Subcutaneous abdominal adipose tissue (tissue), 5 donors: Measurements from ENCODE around the gene LAMB4.

Experiments used
- H3K27ac ChIP-seq: one replicate; pipeline ENCODE4 v1.7.0; 2013; ENCODE audit warnings: low read depth, mild to moderate bottlenecking, inconsistent platforms, low read length, moderate library complexity
- H3K27me3 ChIP-seq, 5 donors: one replicate each; pipeline ENCODE4 v1.7.0; 2013; ENCODE audit warnings: low read length in 5 of 5, inconsistent platforms in 1 of 5; ENCODE audit not compliant: control insufficient read depth in 5 of 5, insufficient read depth in 4 of 5
- H3K36me3 ChIP-seq, 5 donors: one replicate each; pipeline ENCODE4 v1.7.0; 2013; ENCODE audit warnings: low read length in 5 of 5; ENCODE audit not compliant: control insufficient read depth in 5 of 5, insufficient read depth in 5 of 5
- H3K4me1 ChIP-seq, 5 donors: one replicate each; pipeline ENCODE4 v1.7.0; 2013; ENCODE audit warnings: low read length in 5 of 5, mild to moderate bottlenecking in 3 of 5, moderate library complexity in 1 of 5; ENCODE audit not compliant: control insufficient read depth in 5 of 5, insufficient read depth in 5 of 5
- H3K4me3 ChIP-seq, 5 donors: one replicate each; pipeline ENCODE4 v1.7.0; 2013; ENCODE audit warnings: low read length in 5 of 5, low read depth in 1 of 5
- H3K9ac ChIP-seq, 5 donors: one replicate each; pipeline ENCODE4 v1.7.0; 2013; ENCODE audit warnings: low read length in 5 of 5, mild to moderate bottlenecking in 4 of 5, moderate library complexity in 3 of 5
- H3K9me3 ChIP-seq, 5 donors: one replicate each; pipeline ENCODE4 v1.7.0; 2013; ENCODE audit warnings: low read length in 5 of 5; ENCODE audit not compliant: control insufficient read depth in 5 of 5
- donor health status: healthy.
- donor health status: healthy.
- donor health status: healthy.
- donor health status: healthy.
- donor health status: healthy.

LAMB4 gene

DNA sequence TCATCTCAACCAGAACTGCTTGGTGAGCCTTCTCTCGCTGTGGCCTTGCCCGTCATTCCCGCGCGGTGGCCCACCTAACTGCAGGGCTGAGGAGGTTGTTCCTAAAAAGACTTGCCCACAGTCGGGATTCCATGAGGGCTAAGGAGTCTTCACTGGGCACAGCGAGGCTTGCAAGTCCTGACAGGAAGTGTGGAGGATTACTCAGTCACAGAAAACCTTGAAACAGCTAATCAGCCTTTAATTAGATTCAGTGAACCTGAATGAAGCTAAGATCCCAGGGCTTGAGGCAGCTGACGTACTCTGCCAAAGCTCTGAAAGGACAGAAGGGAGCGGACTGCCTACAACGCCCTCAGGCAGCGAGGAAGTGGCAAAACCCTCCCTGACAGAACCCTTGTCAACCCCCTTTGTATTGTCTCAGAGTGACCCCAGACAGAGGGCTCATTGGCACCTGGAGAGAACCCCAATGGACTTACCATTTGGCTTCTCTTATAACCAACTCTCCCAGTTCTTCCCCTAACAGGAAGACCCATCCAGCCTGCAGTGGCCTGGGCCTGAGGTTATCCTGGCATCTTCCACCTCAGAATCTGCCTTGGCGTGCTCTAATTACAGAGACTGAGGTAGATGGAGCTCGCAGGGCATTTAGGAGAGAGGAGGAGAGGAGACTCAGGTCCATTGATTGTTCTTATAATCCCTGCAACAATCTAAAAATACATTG is 2.5 kb upstream of the LAMB4 start:
- no peaks in the 10 kb centered on the region for H3K36me3 ChIP-seq
- H3K27me3 ChIP-seq: no peaks in the 10 kb centered on the region
- peaks cover 0 to 5% (median 0%) of the 10 kb centered on the region in 5 donors for H3K4me1 ChIP-seq
- H3K27ac ChIP-seq: no peak overlapping the region
- no peaks in the 10 kb centered on the region for H3K9me3 ChIP-seq
- no peak overlapping the region for H3K4me3 ChIP-seq
- H3K9ac ChIP-seq: no peak overlapping the region

DNA sequence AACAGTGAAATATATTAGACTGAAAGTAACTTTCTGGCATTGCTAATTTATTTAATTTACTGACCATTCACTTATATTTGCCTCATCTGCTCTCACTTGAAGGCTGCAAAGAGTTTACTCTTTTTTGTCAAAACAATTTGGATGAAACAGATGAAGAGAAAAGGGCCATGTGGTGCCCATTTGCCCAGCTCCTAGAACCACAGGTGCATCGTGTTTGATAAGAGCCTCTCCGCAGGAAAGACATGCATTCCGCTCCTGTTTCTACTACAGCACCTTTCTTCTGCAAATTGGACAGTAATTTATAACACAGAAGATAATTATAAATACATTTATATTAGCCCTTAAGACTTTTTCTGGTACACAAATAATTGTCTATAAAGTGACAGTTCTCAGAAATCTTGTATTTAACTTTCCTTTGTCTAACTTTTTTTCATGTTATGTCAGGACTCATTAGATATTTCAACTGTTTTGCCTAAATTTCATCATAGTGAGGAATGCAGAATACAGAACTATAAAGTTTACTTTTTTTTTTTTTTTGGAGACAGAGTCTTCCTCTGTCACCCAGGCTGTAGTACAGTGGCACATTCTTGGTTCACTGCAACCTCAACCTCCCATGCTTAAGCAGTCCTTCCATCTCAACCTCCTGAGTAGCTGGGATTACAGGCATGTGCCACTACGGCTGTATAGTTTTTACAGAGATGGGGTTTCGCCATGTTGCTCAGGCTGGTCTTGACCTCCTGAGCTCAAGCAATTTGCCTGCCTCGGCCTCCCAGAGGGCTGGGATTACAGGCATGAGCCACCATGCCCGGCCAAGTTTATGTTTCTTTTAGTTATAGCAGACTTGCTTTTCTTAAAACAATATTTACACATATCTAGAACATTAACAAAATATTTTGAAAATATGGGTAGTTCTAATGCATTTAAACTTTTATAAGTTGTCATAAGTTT is 869 bp downstream of the LAMB4 start:
- no peak overlapping the region for H3K27ac ChIP-seq
- no peaks in the 10 kb centered on the region for H3K36me3 ChIP-seq
- H3K9me3 ChIP-seq: no peaks in the 10 kb centered on the region
- no peak overlapping the region for H3K4me3 ChIP-seq
- no peak overlapping the region for H3K9ac ChIP-seq
- H3K27me3 ChIP-seq: no peaks in the 10 kb centered on the region
- H3K4me1 ChIP-seq: peaks cover 0 to 12% (median 0%) of the 10 kb centered on the region in 5 donors

DNA sequence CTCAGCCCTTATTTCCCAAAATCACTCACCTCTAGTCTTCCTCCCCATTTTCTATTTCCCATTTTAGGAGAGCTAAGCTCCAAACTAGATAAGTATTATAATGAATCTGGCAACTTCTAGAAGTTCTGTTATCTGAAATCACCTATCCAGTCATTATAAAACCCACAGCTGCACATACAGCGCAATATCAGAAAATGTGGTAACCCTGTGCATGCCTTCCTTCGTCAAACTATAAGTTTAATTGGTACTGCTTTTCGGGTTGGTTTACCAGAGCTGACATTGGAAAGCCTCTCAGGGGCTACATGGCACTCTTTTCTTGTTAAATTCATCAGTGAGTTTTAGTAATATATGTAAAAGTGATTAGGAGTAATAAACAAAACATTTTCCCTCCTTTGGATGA is 1.6 kb downstream of the LAMB4 start:
- Histone ChIP-seq H3K9ac (no peak overlapping the region), H3K27me3 (no peaks in the 10 kb centered on the region), H3K4me3 (no peak overlapping the region), H3K36me3 (no peaks in the 10 kb centered on the region), H3K4me1 (peaks cover 0 to 12% (median 0%) of the 10 kb centered on the region in 5 donors), H3K27ac (no peak overlapping the region), H3K9me3 (no peaks in the 10 kb centered on the region)

DNA sequence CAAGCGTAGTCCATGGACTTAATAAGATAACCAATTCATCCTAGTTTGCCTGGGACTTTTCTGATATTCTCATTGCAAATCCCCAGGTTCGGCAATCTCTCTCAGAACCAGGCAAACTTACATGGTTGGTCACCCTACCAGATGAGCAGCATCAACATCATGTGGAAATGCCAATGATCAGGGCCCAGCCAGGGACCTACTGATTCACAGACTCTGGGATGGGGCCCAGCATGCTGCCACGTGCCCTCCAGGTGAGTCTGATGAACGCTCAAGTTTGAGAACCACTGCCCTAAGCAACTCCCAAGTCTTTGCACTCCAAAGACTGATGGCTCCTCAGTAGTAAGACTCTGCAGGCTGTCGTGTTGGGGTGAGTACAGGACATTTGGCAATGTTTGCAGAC is 2.7 kb downstream of the LAMB4 start:
- Histone ChIP-seq H3K4me3 (no peak overlapping the region), H3K9ac (no peak overlapping the region), H3K4me1 (peaks cover 0 to 12% (median 0%) of the 10 kb centered on the region in 5 donors), H3K27ac (no peak overlapping the region), H3K9me3 (no peaks in the 10 kb centered on the region), H3K27me3 (no peaks in the 10 kb centered on the region), H3K36me3 (no peaks in the 10 kb centered on the region)

DNA sequence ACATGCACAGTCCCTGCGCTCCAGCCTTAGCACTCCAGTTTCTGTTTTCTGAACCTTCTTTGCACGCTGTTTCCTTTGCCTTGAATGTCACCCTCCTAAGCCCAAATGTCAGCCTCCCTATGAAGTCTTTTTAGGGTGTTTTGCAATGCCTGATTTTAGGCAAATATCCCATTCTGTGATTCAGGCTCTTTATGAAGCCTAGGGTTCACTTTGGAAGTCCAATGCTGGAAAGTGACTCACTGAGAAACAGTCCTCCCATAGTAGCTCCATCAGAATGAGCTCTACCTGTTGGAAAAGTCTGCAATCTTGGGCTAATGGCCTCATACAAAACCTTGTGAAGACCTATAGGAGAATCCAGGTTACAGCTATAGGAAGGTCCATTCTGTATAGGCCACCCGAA is 5.3 kb downstream of the LAMB4 start:
- H3K27ac ChIP-seq: no peak overlapping the region
- no peak overlapping the region for H3K9ac ChIP-seq

DNA sequence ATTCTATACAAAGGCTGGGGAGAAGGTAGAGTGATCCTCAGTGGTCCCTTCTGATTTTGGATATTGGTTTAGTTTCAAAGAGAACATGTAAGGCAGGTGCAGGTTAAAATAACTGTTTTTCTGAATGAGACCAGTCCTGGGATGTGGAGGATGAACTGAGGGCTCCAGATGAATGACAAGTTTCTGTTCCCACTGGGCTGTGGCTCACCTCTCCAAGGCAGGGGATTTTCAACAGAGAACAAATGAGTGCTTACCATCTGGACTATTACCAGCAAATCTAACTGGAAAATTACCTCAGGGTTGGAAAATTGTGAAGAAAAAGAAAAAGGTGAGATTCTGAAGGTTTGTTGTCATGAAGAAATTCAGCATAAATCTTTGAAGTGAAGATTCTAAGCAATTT is 8.0 kb downstream of the LAMB4 start:
- no peaks in the 10 kb centered on the region for H3K9me3 ChIP-seq
- no peak overlapping the region for H3K4me3 ChIP-seq
- H3K4me1 ChIP-seq: peaks cover 0 to 7% (median 0%) of the 10 kb centered on the region in 5 donors
- no peaks in the 10 kb centered on the region for H3K36me3 ChIP-seq
- H3K9ac ChIP-seq: no peak overlapping the region
- H3K27me3 ChIP-seq: no peaks in the 10 kb centered on the region
- H3K27ac ChIP-seq: no peak overlapping the region

More for the DNA sequence above, 5.3 kb downstream of the LAMB4 start:
- peaks cover 0 to 12% (median 3%) of the 10 kb centered on the region in 5 donors for H3K4me1 ChIP-seq
- no peaks in the 10 kb centered on the region for H3K36me3 ChIP-seq
- no peaks in the 10 kb centered on the region for H3K9me3 ChIP-seq
- no peaks in the 10 kb centered on the region for H3K27me3 ChIP-seq
- no peak overlapping the region for H3K4me3 ChIP-seq

DNA sequence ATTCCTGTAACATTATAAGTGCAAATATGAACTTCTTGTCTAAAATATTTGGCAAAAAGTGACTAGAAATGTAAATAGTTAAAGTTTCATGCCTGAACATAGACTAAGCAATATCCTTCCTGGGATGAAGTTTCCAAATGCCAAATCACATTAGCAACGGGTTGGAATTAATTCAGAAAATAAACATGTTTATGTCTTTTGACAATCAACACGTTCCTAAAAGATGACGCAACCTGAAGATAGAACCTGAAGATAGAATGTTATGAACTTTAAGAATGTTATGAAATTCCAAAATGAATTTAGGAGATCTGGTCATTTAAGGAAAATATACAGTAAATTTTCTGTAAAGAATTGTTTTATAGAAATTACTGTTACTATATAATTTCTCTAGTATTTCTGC is 9.2 kb downstream of the LAMB4 start:
- Histone ChIP-seq H3K27me3 (no peaks in the 10 kb centered on the region), H3K9ac (no peak overlapping the region), H3K27ac (no peak overlapping the region)

DNA sequence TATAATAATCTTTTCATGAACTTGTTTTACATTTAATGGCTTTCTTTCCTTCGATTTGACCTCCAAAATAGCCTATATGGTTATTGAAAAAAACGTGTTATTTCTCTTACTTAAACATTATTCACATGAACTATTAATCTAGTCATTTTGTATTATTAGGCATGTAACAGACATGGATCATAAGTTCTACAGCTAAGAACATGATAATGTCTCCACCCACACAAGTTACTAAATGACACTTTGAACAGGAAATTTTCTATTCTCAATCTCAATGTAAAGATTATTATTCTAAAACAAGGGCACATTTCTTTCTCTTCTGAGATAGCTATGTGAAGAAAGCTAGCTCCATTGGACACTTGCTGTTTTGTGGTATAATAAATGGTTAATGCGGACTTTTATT is 10.0 kb downstream of the LAMB4 start:
- Histone ChIP-seq H3K4me3 (no peak overlapping the region), H3K36me3 (no peaks in the 10 kb centered on the region), H3K4me1 (peaks cover 0 to 7% (median 0%) of the 10 kb centered on the region in 5 donors), H3K9me3 (no peaks in the 10 kb centered on the region), H3K27ac (no peak overlapping the region), H3K9ac (no peak overlapping the region), H3K27me3 (no peaks in the 10 kb centered on the region)

More for the DNA sequence above, 9.2 kb downstream of the LAMB4 start:
- Histone ChIP-seq H3K4me3 (no peak overlapping the region), H3K4me1 (peaks cover 0 to 7% (median 0%) of the 10 kb centered on the region in 5 donors), H3K36me3 (no peaks in the 10 kb centered on the region), H3K9me3 (no peaks in the 10 kb centered on the region)

DNA sequence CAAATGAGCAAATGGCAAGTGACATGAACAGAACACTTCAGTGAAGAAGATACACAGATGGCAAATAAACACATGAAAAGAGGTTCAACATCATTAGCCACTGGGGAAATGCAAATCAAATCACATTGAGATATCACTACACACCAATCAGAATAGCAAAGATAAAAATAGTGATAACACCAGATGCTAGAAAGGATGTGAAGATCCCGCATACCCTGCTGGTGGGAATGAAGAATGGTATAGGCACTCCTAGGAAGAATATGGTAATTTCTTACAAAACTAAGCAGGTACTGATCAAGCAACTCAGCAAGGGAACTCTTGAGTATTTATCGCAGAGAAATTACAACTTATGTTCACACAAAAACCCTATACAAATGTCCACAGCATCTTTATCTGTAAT is 11.2 kb downstream of the LAMB4 start:
- H3K36me3 ChIP-seq: no peaks in the 10 kb centered on the region
- peaks cover 0 to 13% (median 0%) of the 10 kb centered on the region in 5 donors for H3K4me1 ChIP-seq
- no peak overlapping the region for H3K27ac ChIP-seq
- no peaks in the 10 kb centered on the region for H3K27me3 ChIP-seq
- no peak overlapping the region for H3K9ac ChIP-seq
- no peaks in the 10 kb centered on the region for H3K9me3 ChIP-seq
- H3K4me3 ChIP-seq: no peak overlapping the region
